Measurements from ENCODE around the gene RASGEF1C.

- TF ChIP-seq SUZ12 (IDR thresholded peaks at IDR 0.05; ENCODE audit: extremely low read depth, insufficient read depth, insufficient read length) = no peak
- TF ChIP-seq YY1 (IDR thresholded peaks at IDR 0.05; ENCODE audit: insufficient read depth, insufficient read length) = no peak
- TF ChIP-seq ZNF274 (IDR thresholded peaks at IDR 0.05; ENCODE audit: low read depth, low read length) = no peak
These were observed 13.0 kb upstream of the RASGEF1C start for GRCh38 chr5:180222056-180222455.

Data from NT2/D1 (cell line).